Panc1 (cell line): ENCODE measurements around the gene FAM8A1.

ENCODE experiments used
- CTCF ChIP-seq: fragments of 450-650 bp; IDR thresholded peaks from 2 replicates; pipeline ENCODE4 v1.5.1; 2017; ENCODE audit warnings: mild to moderate bottlenecking
- POLR2AphosphoS5 ChIP-seq: IDR thresholded peaks from 2 replicates; pipeline ENCODE4 v1.6.1; 2012; ENCODE audit warnings: mild to moderate bottlenecking, low read depth, low read length, moderate library complexity
- SIN3A ChIP-seq: IDR thresholded peaks from 2 replicates; pipeline ENCODE4 v1.6.1; 2012; ENCODE audit warnings: low read depth, mild to moderate bottlenecking, low read length, moderate library complexity, borderline replicate concordance; ENCODE audit not compliant: insufficient read depth
- TCF7L2 ChIP-seq: IDR thresholded peaks from 2 replicates; pipeline ENCODE4 v1.6.1; 2011; ENCODE audit warnings: mild to moderate bottlenecking, low read depth, low read length, inconsistent platforms

GRCh38 chr6:17599877-17600526, at the start of gene FAM8A1:
- 0 out of 2 replicates have a peak, but pooled peaks have one; percentile 4 for TF ChIP-seq CTCF
- TF ChIP-seq SIN3A = peak; percentile 79; the same call in 1 of the 2 replicates
- peak; percentile 76; the same call in 1 of the 2 replicates for TF ChIP-seq POLR2AphosphoS5
- TF ChIP-seq TCF7L2 = no peak
